Right renal cortex interstitium (tissue), 3 donors: ENCODE data around the gene CAMKMT. TPM values are rescaled to one million over a fixed set of nuclear protein-coding genes. Genes with fewer than 3 reads are reported as not detected.

ENCODE experiments used
- DNase-seq, 3 donors: peaks; one replicate each; pipeline ENCODE4 v3.0.0-alpha.2; 2013; ENCODE audit warnings: low read depth in 3 of 3, low spot score in 2 of 3
- polyA plus RNA-seq, 3 donors: library from polyadenylated mRNA; unstranded; fragments of 120-200 nt; gene quantifications; one replicate each; pipeline ENCODE4 v1.2.1, GENCODE V29; 2013; ENCODE audit not compliant: insufficient read length in 3 of 3

The CAMKMT gene
- polyA plus RNA-seq, 3 donors: 13.8 to 16.7 (median 16.3) TPM

GRCh38 chr2:44635725-44636124, 274.0 kb downstream of the CAMKMT start:
- no peak for DNase-seq

GRCh38 chr2:44638649-44639048, 276.9 kb downstream of the CAMKMT start:
- no peak for DNase-seq

- DNase-seq: no peak
Measured at GRCh38 chr2:44639399-44639798, 277.7 kb downstream of the CAMKMT start.

GRCh38 chr2:44642123-44642857, 280.5 kb downstream of the CAMKMT start:
- no peak for DNase-seq

- no peak for DNase-seq
Measured at GRCh38 chr2:44645937-44646336, 284.2 kb downstream of the CAMKMT start.

GRCh38 chr2:44649381-44649780, 287.6 kb downstream of the CAMKMT start:
- DNase-seq: no peak

GRCh38 chr2:44650796-44651195, 289.0 kb downstream of the CAMKMT start:
- no peak for DNase-seq

GRCh38 chr2:44651974-44652373, 290.2 kb downstream of the CAMKMT start:
- DNase-seq: no peak

GRCh38 chr2:44652701-44653100, 291.0 kb downstream of the CAMKMT start:
- no peak for DNase-seq

- no peak for DNase-seq
Measured at GRCh38 chr2:44655401-44655864, 293.7 kb downstream of the CAMKMT start.

GRCh38 chr2:44656460-44656859, 294.7 kb downstream of the CAMKMT start:
- DNase-seq: no peak

GRCh38 chr2:44663471-44664073, 301.8 kb downstream of the CAMKMT start:
- DNase-seq: no peak

- DNase-seq: no peak
Measured at GRCh38 chr2:44668336-44668735, 306.6 kb downstream of the CAMKMT start.

GRCh38 chr2:44671276-44671675, 309.5 kb downstream of the CAMKMT start:
- no peak for DNase-seq

- DNase-seq: no peak
Measured at GRCh38 chr2:44671916-44672315, 310.2 kb downstream of the CAMKMT start.

GRCh38 chr2:44672431-44672830, 310.7 kb downstream of the CAMKMT start:
- DNase-seq: no peak

- DNase-seq: no peak
Measured at GRCh38 chr2:44674473-44675284, 312.9 kb downstream of the CAMKMT start.

- no peak for DNase-seq
Measured at GRCh38 chr2:44676379-44676778, 314.6 kb downstream of the CAMKMT start.

- DNase-seq: no peak
Measured at GRCh38 chr2:44679584-44679983, 317.8 kb downstream of the CAMKMT start.

GRCh38 chr2:44679990-44680389, 318.2 kb downstream of the CAMKMT start:
- DNase-seq: no peak

GRCh38 chr2:44680424-44680971, 318.8 kb downstream of the CAMKMT start:
- no peak for DNase-seq
